Measurements from ENCODE around the gene SCAI. TPM values are rescaled to one million over a fixed set of nuclear protein-coding genes. Genes with fewer than 3 reads are reported as not detected.

SCAI gene
- total RNA-seq, 1 donor from 2014 or later = 3.4 TPM

DNA sequence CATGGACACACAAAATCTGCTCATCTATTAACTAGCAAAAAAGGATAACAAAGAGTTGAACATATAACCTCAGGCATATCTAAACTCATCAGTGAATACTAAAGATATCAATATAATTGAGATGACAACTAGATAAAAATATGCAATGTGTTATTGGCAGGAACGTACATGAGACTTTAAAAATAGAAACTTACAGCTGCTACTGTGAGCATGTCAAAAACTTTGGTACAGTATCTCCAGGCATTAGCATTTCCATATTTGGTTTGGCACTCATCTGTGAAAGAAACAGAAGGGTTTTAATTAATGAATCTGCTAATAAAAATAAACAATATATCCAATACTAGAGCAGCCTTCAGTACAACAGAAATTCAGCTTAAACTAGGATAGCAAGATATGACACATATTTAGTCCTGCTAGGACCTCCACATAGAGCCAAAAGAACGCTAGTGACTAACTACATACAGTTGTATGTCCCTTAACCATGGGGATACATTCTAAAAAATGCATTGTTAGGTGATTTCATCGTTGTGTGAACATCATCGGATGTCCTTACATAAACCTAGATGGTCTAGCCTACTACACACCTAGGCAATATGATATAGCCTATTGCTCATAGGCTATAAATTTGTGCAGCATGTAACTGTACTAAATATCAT lies 10.5 kb upstream of the SCAI start:
- no peak for DNase-seq (ENCODE audit: missing footprints)
- intact Hi-C loops (cut with DNase I) = no loop called here
- ATAC-seq = no peak

DNA sequence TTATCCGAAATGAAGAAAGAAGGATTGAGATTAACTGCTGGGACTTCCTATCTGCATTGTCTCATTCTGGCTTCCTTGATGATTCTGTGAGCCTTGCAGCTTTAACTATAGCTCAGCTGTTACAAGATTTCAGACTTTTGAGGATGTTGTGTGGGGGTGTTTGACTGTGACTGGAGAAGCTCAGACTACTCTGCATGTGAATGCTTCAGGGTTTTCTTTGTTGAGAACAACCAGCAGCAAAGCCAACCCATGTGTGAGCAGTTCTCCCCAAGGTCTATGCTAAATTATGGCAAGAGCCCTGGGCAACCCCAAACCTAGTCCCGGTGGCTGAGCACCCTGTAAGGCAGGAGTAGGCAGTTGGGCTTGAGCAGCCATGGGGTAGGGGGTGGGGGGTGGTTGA lies 8.4 kb upstream of the SCAI start:
- peak; percentile 23 for ATAC-seq
- intact Hi-C loops (cut with DNase I) = no loop called here
- no peak for DNase-seq (ENCODE audit: missing footprints)

DNA sequence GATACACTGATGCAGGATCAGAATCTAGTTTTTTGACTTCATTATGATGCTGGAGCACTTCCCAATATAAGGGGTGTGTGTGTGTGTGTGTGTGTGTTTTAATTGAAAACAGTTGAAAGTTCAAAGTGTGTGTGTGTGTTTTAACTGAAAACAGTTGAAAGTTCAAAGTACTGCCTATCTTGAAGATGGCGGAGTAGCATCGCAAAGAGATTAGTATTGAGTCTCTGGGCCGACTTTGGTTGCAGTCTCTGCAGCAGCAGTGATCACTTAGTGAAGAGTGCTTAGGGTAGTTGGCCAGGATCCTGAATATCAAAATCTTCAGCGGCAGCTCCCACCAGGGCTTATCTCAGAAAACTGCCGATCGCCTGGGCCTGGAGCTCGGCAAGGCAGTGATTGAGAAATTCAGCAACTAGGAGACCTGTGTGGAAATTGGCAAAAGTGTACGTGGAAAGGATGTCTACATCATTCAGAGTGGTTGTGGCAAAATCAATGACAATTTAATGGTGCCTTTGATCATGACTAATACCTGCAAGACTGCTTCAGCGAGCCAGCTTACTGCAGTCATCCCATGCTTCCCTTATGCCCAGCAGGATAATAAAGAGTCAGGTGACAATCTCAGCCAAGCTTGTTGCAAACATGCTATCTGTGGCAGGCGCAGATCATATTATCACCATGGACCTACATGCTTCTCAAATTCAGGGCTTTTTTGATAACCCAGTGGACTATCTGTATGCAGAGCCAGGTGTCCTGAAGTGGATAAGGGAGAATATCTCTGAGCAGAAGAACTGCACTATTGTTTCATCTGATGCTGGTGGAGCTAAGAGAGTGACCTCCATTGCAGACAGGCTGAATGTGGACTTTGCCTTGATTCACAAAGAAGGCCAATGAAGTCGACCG lies 7.3 kb upstream of the SCAI start:
- ATAC-seq (no peak), DNase-seq (ENCODE audit: missing footprints) (no peak)
- intact Hi-C loops (cut with DNase I) = no loop called here

DNA sequence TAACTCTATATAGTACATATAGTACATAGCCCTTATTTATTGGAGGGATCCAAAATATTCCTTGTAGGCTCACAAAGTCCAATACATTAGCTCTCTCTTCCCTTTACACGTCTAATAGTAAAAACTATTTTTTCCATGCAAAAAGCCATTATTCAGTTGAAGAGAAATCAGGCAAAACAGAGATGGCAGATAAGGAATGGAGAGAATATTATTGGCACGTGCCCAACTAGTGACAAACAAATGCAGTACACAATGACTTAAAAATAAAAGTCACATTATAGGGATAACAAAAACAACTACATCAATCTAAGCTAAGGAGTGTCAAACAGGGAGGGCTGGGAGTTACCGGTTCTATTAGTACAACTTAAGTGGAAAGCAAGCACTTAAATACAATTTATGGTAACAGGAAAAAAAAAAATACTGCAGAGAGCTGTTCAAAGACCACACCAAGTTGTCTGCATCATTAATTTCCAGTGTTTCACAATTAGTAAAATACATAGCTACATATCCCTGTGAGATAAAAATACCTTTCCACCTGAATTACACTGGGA lies 4.1 kb upstream of the SCAI start:
- intact Hi-C loops (cut with DNase I) = loop anchor here (5.0 kb wide), 1 partner anchor 275 kb away; no protein-coding TSS in a partner anchor
- ATAC-seq (no peak), DNase-seq (ENCODE audit: missing footprints) (no peak)

DNA sequence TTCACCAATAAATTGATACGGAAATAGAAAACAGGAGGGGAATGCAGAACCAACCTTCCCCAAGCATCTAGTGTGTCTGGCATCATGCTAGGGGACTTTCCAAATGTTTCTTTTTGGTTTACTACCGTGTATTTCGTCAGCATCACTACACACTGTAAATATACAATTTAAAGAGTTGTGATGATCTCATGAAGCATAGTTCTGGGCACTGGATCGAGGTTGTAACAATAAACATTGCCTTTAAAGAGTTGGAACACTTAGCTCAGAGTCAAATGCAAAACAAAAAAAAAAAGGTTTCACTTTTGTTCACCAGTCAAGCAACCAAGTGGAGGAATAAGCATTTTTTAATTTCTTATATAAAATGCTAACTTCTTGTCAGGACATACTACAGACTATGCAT lies 2.9 kb upstream of the SCAI start:
- DNase-seq (ENCODE audit: missing footprints) (no peak), ATAC-seq (no peak)
- intact Hi-C loops (cut with DNase I) = loop anchor here (5.0 kb wide), 1 partner anchor 274 kb away; no protein-coding TSS in a partner anchor

DNA sequence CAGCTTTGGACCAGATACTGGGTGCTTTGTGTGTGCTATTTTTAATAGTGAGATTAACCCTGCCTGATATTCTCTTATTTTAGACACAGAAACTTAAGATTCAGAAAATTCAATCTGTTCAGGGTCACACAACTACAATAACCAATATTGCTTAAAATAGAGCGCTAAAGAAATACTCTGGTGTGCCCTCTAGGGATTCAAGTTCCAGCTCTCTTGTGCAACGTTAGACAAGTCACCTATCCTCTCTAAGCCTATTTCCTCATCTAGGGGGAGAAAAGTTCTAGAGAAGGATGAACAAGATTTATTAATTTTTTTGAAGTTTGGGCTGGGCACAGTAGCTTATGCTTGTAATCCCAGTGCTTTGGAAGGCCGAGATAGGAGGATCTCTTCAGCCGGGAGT lies 2.1 kb upstream of the SCAI start:
- intact Hi-C loops (cut with DNase I) = loop anchor here (5.0 kb wide), 1 partner anchor 273 kb away; no protein-coding TSS in a partner anchor
- ATAC-seq (no peak), DNase-seq (ENCODE audit: missing footprints) (no peak)

DNA sequence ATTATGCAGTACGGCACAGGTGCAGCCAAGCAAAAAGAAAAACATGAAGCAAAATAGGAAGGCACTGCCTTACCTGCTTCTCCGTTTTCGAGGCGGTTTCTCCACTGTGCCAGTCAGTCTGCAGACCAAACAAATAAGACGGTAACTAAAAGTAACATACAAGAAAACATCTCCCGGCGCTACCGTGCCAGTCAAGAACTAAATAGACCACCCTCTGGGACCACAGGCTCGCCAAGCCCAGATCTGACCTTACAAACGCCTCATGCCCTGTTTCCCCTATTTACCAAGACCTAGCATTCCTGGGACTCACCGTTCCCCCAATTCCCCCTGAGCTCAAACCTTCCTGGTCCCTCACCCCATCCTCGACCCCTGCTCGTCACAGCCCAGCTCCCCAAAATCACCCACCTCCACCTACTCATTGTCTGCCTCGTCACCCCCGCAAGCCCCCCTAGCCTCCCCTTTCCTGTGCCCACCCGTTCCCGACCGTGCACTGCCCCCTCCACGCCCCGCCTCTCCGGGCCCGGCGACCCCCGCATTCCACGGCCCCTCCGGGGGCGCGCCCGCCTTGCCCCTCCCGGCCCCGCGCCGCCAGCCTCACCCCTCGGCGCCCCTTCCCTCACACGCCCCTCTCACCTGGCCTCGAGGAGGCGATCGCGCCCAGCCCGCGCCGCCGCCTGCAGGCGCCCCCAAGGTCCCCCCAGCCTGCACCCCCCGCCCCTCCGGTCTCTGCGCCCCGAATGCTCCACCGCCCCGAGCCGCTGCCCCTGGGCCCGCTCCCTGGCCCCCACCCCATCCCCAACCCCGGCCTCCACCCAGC lies 560 bp downstream of the SCAI start:
- intact Hi-C loops (cut with DNase I) = loop anchor here (1.0 to 2.0 kb wide), 2 partner anchors 201 to 370 kb away; partner anchors contain the start of gene GOLGA1
- no peak for DNase-seq (ENCODE audit: missing footprints)
- ATAC-seq = no peak

DNA sequence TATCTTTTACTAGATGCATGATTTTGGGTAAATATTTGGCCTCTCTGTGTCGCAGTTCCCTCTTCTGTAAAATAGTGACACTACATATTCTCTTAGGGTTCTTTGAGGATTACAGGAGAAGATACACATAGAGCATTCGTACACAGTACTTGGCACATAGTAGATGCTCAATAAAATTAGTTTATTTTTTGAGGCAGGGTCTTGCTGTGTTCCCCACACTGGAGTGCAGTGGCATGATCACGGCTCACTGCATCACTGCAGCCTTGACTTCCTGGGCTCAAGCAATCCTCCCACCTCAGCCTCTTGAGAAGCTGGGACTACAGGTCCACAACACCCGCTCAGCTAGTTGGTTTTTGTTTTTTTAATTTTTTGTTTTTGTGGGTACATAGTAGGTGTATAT lies 1.6 kb downstream of the SCAI start:
- DNase-seq (ENCODE audit: missing footprints) (no peak), ATAC-seq (no peak)
- intact Hi-C loops (cut with DNase I) = loop anchor here (2.0 kb wide), 1 partner anchor 369 kb away; no protein-coding TSS in a partner anchor

DNA sequence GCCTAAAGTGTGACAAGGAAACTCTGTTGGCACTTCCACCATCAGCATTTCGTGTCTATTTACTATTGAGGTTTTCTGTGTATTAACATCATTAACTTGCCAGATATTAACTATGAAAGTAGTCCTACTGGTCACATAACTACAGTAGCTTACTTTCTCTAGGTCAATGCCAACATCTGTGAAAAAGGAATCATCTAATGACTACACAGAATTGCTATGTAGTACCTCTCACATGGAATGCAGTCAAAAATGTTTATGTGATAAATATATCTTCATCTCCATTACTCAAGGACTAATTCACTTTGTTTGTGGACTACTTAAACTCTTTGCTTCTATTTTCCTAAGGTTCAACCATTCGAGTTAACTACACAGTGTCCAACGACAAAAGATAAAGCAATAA lies 2.1 kb downstream of the SCAI start:
- ATAC-seq = no peak
- intact Hi-C loops (cut with DNase I) = no loop called here

DNA sequence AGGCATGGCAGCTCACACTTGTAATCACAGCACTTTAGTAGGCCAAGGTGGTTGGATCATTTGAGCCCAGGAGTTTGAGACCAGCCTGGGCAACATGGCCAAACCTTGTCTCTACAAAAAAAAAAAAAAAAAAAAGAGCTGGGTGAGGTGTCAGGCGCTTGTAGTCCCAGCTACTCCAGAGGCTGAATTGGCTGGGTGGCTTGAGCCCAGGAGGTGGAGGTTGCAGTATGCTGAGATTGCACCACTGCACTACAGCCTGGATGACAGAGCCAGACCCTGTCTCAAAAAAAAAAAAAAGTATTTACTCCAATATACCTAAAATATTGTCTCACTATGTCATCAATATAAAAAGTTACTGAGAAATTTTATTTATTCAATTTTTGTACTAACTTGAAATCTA lies 2.8 kb downstream of the SCAI start:
- ATAC-seq (no peak), DNase-seq (ENCODE audit: missing footprints) (no peak)
- intact Hi-C loops (cut with DNase I) = no loop called here

More for the DNA sequence above, 2.1 kb downstream of the SCAI start:
- no peak for DNase-seq (ENCODE audit: missing footprints)

DNA sequence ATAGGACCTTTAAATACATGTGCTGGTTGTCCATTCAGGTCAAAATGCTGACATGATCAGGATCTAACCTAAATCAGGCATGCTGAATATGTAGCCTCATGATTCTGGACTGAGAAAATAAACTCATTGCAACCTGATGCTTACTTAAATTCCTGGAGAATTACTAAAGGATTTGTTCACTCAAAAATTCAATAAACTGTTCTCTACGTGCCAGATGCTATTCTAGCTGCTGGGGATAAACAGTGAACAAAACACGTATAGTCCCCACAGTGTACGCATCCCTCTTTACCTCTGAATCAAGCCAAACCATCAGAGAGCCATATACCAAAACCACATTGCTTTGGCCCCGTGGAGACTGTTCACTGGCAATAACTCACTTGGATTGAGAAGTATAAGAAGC lies 6.1 kb downstream of the SCAI start:
- intact Hi-C loops (cut with DNase I) = no loop called here
- no peak for ATAC-seq
- DNase-seq (ENCODE audit: missing footprints) = no peak

DNA sequence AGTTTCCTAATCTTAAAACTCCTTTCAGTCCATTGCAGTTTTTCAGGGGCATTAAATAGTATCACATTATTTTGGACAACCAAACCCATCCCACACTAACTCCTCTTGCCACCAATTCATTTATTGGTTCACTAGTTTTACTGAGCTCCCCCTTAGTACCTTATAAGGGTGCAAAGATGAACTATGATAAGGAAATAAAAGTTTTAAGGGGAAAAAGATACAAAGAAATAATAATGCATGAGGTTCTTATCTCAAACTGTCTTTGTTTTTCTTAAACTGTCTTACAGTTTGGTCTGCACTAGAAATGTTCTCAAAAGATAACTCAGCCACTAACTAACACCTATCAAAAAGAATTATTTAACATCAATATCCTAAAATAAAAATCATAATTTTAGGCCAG lies 8.4 kb downstream of the SCAI start:
- DNase-seq (ENCODE audit: missing footprints) (no peak), ATAC-seq (no peak)
- intact Hi-C loops (cut with DNase I) = no loop called here

DNA sequence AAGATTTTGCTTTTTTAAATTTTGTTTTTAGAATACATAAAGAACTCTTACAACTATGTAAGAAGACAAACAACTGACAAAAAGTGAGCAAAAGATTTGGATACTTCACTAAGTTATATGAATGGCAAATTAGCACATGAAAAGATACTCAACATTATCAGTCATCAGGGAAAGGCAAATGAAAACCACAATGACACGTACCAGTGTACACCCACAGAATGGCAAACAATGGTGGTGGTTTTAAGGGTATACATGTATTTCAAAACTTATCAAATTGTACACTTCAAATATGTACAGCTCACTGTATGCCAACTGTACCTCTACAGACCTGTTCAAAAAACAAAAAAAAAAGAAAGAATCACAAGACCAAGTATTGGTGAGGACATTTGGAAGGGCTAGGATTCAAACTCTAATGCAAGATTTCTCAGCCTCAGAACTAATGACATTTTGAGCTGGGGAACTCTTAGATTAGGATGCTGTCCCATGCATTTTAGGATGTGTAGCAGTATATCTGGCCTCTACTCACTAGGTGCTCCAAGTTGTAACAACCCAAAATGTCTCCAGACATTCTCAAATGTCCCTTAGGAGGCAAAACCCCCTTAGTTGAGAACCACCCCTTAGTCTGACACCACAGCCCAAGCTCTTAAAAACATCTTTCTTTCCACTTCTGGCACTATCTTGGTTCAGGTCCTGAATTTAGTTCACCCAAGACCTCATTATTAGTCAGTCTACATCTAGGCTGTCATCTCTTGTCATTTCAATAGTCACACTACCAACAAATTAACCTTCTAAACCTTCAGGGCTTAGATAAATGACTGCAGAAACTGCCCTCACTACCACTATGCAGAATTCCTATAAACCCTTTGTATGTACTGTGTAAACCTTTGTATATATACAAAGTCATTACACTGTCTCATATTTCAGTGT lies 9.7 kb downstream of the SCAI start:
- intact Hi-C loops (cut with DNase I) = no loop called here
- ATAC-seq (no peak), DNase-seq (ENCODE audit: missing footprints) (no peak)

DNA sequence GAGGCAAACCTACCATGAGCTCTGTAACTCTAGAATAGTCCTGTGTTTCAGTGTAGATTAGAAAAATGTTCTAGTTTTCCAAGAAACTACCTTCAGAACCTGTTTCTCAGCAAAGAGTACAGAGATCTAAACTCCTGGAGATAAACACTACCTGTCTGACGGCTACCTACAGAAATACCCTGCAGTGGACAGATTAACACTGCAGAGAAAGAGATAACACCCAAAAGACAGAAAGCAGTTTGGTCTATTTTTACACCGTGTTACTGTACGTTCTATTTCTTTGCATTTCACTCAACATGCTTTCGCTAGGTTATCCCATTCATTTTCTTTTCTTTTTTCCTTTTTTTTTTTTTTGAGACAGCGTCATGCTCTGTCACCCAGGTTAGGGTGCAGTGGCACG lies 11.6 kb downstream of the SCAI start:
- ATAC-seq (no peak), DNase-seq (ENCODE audit: missing footprints) (no peak)
- intact Hi-C loops (cut with DNase I) = no loop called here

DNA sequence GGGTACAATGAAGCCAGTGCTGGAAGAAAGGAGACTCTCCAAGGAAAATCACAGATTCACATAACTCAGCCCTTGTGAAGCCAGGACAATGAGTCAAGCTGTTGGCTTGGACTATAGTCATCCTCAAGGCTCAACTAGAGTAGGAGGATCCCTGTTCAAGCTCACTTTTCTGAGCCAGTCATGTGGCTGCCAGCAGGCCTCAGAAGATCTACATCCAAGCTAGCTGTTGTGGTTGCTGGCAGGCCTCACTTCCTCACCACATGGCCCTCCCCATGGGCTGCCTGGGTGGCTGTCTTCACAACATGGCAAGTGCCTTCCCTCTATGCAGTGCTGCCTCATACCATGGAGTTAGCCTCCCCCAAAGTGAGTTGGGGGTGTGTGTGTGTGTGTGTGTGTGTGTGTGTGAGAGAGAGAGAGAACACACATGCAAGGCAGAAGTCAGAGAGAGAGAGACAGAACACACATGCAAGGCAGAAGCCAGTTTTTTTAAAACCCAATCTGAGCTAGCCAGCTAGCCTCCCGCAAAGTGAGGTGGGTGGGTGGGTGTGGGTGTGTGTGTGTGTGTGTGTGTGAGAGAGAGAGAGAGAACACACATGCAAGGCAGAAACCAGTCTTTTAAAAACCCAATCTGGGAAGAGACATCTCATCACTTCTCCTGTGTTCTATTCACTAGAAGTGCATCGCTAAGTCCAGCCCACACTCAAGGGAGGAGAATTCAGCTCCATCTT lies 17.1 kb downstream of the SCAI start:
- DNase-seq (ENCODE audit: missing footprints) = peak; percentile 91
- intact Hi-C loops (cut with DNase I) = no loop called here
- ATAC-seq = peak; percentile 98

DNA sequence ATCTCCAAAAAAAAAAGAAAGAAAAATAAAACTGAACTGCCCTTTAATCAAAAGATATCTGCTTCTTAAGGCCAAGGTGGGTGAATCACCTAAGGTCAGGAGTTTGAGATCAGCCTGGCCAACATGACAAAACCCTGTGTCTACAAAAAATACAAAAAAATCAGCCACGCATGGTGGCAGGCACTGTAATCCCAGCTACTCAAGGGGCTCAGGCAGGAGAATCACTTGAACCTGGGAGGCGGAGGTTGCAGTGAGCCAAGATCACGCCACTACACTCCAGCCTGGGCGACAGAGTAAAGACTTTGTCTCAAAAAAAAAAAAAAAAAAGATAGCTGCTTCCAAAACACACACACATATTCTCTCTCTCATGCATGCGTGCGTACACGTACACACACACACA lies 17.8 kb downstream of the SCAI start:
- ATAC-seq (peak; percentile 29), DNase-seq (ENCODE audit: missing footprints) (no peak)
- intact Hi-C loops (cut with DNase I) = no loop called here

DNA sequence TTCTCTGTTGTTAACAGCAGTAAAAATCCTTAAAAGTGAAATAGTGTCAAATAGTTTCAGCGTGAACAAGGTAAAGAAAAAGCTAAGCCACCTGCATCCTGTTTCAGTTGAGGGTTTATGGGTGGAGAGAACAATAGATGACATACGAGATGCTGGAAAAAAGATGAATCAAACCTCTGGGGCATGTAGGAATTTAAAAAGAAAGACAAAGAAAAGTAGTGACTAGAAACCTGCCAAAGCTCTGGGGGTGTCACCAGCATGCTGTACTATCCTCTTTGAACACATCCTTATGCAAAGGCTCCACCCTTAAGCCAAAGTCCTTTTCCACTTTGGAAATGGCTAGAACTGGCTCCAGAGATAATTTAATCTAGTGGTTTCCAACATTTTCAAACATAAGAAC lies 22.2 kb downstream of the SCAI start:
- DNase-seq (ENCODE audit: missing footprints) (no peak), ATAC-seq (no peak)
- intact Hi-C loops (cut with DNase I) = no loop called here

Measured in Right ventricle myocardium inferior (tissue), 1 donor.